CD4-positive, CD25-positive, alpha-beta regulatory T cell (primary cell): ENCODE data around the gene MAGEA8. TPM values are rescaled to one million over a fixed set of nuclear protein-coding genes. Genes with fewer than 3 reads are reported as not detected.
"Not testable (repeated sequence)": the region's sequence is repeated elsewhere in the genome, so short reads cannot be mapped to it uniquely, and the experiment has no call there.

ENCODE experiments used
- ATAC-seq, 2 donors: fragments of 150-1000 bp; cut with Tn5 transposase; one replicate each; pipeline ENCODE4 v1.10.0; 2021; ENCODE audit warnings: low read depth in 2 of 2, moderate number of reproducible peaks in 2 of 2, moderate library complexity in 1 of 2
- DNase-seq, 3 donors: peaks; one replicate each; pipeline versions ENCODE4 v3.0.0 to v3.0.0-alpha.2; 2012 to 2022; ENCODE audit warnings: mixed read lengths in 1 of 3
- H3K27ac ChIP-seq: one replicate; pipeline ENCODE4 v1.7.0; 2013; ENCODE audit warnings: mild to moderate bottlenecking, low read length; ENCODE audit not compliant: insufficient read depth, poor library complexity, severe bottlenecking
- H3K27me3 ChIP-seq: one replicate; pipeline ENCODE4 v1.7.0; 2013; ENCODE audit warnings: low read length; ENCODE audit not compliant: control insufficient read depth, insufficient read depth
- H3K36me3 ChIP-seq: one replicate; pipeline ENCODE4 v1.7.0; 2013; ENCODE audit warnings: mild to moderate bottlenecking, low read length, moderate library complexity; ENCODE audit not compliant: control insufficient read depth, insufficient read depth
- H3K4me1 ChIP-seq: 2 replicates; pipeline ENCODE4 v1.7.0; 2013; ENCODE audit warnings: mild to moderate bottlenecking, low read length; ENCODE audit not compliant: insufficient read depth, control insufficient read depth, poor library complexity, severe bottlenecking
- H3K4me3 ChIP-seq: one replicate; pipeline ENCODE4 v1.7.0; 2013; ENCODE audit warnings: low read depth, mild to moderate bottlenecking, low read length, moderate library complexity
- H3K9me3 ChIP-seq, 2 experiments: 1 replicate in 1 of 2; 2 replicates in 1 of 2; pipeline ENCODE4 v1.7.0; 2013; ENCODE audit warnings: low read length in 2 of 2, mild to moderate bottlenecking in 1 of 2, moderate library complexity in 1 of 2; ENCODE audit not compliant: control insufficient read depth in 2 of 2
- H3K27ac Mint-ChIP-seq, 3 donors: one replicate each; pipeline ENCODE4 v1.8.0; 2020 to 2022; ENCODE audit warnings: mild to moderate bottlenecking in 3 of 3, mixed read lengths in 3 of 3, moderate library complexity in 2 of 3
- H3K27me3 Mint-ChIP-seq: one replicate; pipeline ENCODE4 v1.8.0; 2022; ENCODE audit warnings: mild to moderate bottlenecking, mixed read lengths
- H3K36me3 Mint-ChIP-seq: one replicate; pipeline ENCODE4 v1.8.0; 2020; ENCODE audit warnings: mixed read lengths
- H3K4me1 Mint-ChIP-seq, 4 donors: one replicate each; pipeline ENCODE4 v1.8.0; 2020 to 2022; ENCODE audit warnings: mixed read lengths in 4 of 4, mild to moderate bottlenecking in 1 of 4
- H3K4me3 Mint-ChIP-seq, 4 donors: one replicate each; pipeline ENCODE4 v1.8.0; 2020 to 2022; ENCODE audit warnings: mild to moderate bottlenecking in 4 of 4, mixed read lengths in 4 of 4, moderate library complexity in 3 of 4
- H3K9me3 Mint-ChIP-seq, 7 donors: one replicate each; pipeline ENCODE4 v1.8.0; 2020 to 2022; ENCODE audit warnings: mixed read lengths in 7 of 7, mild to moderate bottlenecking in 3 of 7, moderate library complexity in 2 of 7
- polyA plus RNA-seq, 4 donors: library from polyadenylated mRNA; unstranded; fragments of 300-500 nt; fragmentation: Illumina TruSeq; gene quantifications; one replicate each; pipeline ENCODE4 v1.2.3, GENCODE V29; 2021
- total RNA-seq: library from RNA; stranded (reverse); gene quantifications from one replicate; pipeline ENCODE4 v1.2.3, GENCODE V29; 2022

Gene MAGEA8
- total and polyA plus RNA-seq, 5 donors from 2014 or later: not detected

DNA sequence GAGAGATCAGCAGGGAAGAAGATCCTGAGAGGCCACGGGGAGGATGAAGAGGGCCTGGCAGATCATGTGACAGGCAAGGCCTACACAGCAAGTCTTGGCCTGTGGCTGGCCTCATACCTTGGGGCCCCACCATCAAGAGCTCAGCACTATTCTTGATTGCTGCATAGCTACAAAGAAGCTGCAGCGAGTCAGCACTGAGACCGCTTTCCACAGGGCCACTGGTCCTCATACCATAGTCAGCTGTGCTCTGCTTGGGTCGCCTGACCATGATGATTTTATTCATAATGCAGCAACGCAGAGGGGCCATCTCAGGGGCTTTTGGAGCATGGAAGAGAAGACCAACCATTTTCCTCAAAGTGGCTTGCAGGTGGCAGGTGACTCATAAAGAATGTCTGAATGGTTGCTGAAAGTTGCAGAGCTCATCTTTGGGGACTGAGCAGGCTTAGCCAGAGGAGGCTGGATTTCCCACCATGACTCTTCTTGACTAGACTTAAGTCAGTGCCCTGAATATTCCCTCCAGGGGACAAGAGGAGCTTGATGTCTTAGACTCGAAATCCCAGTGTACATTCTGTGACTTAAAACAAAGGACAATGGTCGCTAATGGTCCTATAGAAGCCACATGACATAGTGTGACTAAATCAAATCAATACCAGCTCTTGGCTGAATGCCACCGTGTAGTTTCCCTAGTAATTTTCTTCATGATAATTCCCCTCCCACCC lies 46.4 kb downstream of the MAGEA8 start:
- not testable (repeated sequence) for H3K27ac Mint-ChIP-seq, H3K27ac ChIP-seq, H3K36me3 Mint-ChIP-seq, H3K36me3 ChIP-seq, H3K27me3 Mint-ChIP-seq, H3K27me3 ChIP-seq, H3K4me3 ChIP-seq, ATAC-seq, H3K9me3 ChIP-seq, H3K4me1 Mint-ChIP-seq, H3K4me3 Mint-ChIP-seq, H3K9me3 Mint-ChIP-seq, H3K4me1 ChIP-seq, DNase-seq

DNA sequence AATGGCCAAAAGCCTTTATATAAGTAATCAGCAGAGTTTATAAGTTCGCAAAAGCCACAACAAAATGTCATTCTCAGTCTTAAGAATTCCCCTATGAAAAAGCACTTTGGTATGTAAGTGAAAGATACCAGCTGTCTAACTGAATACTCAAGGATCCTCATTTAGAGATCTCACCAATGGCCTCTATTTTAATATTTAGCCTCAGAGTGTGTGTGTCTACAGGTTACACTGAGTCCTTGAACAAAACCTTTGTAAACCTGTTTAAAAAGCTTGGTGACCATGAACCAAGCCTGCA lies 46.9 kb downstream of the MAGEA8 start:
- not testable (repeated sequence) for H3K4me1 ChIP-seq, ATAC-seq, H3K36me3 Mint-ChIP-seq, H3K9me3 ChIP-seq, H3K27me3 Mint-ChIP-seq, H3K4me3 Mint-ChIP-seq, H3K9me3 Mint-ChIP-seq, H3K36me3 ChIP-seq, H3K27ac ChIP-seq, H3K4me1 Mint-ChIP-seq, H3K27me3 ChIP-seq, H3K27ac Mint-ChIP-seq, DNase-seq, H3K4me3 ChIP-seq

DNA sequence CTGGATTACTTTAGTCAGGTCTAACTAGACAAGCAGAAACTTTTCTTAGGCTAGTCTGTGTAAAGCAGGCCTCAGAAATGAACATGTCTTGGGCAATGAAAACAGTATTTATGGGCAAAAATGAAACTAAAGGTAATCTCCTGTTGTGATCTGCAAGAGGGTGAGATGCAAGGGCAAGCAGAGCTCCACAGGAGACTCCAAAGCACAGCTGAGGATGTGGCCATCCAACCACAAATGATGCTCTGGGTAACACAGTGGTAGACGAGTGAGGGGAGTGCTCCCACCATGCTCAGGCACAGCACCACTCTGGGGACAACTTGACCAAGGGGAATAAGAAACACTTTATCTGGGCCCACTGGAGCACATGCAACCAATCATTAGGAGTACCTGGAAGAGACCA lies 47.7 kb downstream of the MAGEA8 start:
- not testable (repeated sequence) for H3K27ac Mint-ChIP-seq, H3K36me3 Mint-ChIP-seq, H3K4me1 ChIP-seq, H3K9me3 Mint-ChIP-seq, H3K27me3 Mint-ChIP-seq, H3K4me3 Mint-ChIP-seq, ATAC-seq, H3K9me3 ChIP-seq, H3K27ac ChIP-seq, H3K4me3 ChIP-seq, H3K27me3 ChIP-seq, DNase-seq, H3K36me3 ChIP-seq, H3K4me1 Mint-ChIP-seq

DNA sequence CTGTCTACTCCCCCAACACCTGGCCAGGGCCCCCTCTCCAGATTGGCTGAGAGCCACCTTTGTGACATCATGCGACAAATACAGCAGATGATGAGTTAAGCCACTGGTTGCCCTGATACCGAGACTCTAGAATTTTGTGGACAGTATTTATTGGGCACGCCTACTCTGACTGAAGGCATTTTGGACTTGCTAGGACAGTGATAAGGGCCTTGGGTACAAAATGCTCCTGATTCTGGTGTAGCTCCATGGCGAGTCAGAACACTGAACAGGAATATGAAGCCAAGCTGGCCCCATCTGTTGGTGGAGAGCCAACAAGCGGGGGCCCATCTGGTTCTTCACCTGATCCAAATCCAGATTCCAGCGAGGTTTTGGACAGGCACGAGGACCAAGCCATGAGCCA lies 48.4 kb downstream of the MAGEA8 start, which contains the start of gene HSFX4:
TSS of gene HSFX4 (plus strand) at position 174 of the 400 bp plus-strand sequence. CDS start at position 246, 72 bp downstream.
- H3K27me3 ChIP-seq, ATAC-seq, H3K4me3 ChIP-seq, H3K4me1 ChIP-seq, H3K27me3 Mint-ChIP-seq, H3K36me3 ChIP-seq, H3K27ac ChIP-seq, H3K36me3 Mint-ChIP-seq, H3K4me3 Mint-ChIP-seq, H3K9me3 ChIP-seq, H3K9me3 Mint-ChIP-seq, DNase-seq, H3K27ac Mint-ChIP-seq, H3K4me1 Mint-ChIP-seq: not testable (repeated sequence)

DNA sequence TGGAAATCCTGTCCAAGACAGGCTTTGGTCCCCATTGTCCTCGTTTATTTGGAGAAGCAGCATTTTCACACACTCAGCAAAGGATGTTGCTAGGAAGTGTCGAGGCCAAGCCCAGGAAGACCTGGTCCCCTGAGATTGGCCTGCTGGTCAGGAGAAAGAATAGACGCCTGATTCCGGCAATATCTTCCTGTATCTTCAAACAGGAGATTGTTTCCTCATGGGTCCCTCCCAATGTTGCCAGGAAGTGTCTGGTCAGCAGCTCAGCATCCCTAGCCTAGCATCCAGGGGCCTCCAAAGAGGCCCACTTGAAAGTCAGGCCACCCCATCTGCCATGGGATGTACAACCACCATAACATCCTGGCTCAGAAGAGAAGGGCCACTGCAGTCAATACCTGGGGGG lies 50.4 kb downstream of the MAGEA8 start:
- H3K36me3 ChIP-seq, H3K36me3 Mint-ChIP-seq, H3K9me3 ChIP-seq, H3K4me3 Mint-ChIP-seq, H3K4me3 ChIP-seq, H3K27ac Mint-ChIP-seq, DNase-seq, ATAC-seq, H3K27me3 Mint-ChIP-seq, H3K27ac ChIP-seq, H3K4me1 ChIP-seq, H3K27me3 ChIP-seq, H3K4me1 Mint-ChIP-seq, H3K9me3 Mint-ChIP-seq: not testable (repeated sequence)

DNA sequence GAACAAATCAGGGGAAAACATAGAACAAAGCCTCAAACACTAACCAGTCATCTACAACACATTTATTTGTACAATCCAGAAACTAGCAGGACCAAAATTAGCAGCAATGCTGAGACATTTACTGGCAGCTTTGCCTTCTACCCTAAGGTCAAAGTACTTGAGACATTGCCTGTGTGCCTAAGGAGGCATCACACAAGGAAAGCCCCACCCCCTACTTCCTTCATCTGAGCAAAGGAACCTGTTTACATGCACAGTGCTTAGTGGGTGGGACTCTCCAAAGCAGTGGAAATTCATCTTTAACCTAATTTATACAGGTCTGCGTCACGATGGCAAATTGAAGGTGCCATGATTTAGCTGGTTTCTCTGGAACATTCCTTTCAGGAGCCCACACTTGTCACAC lies 51.2 kb downstream of the MAGEA8 start:
- H3K36me3 ChIP-seq, H3K9me3 ChIP-seq, H3K27ac ChIP-seq, H3K27me3 ChIP-seq, H3K36me3 Mint-ChIP-seq, H3K27me3 Mint-ChIP-seq, H3K27ac Mint-ChIP-seq, H3K9me3 Mint-ChIP-seq, H3K4me1 ChIP-seq, DNase-seq, H3K4me1 Mint-ChIP-seq, H3K4me3 Mint-ChIP-seq, H3K4me3 ChIP-seq, ATAC-seq: not testable (repeated sequence)

DNA sequence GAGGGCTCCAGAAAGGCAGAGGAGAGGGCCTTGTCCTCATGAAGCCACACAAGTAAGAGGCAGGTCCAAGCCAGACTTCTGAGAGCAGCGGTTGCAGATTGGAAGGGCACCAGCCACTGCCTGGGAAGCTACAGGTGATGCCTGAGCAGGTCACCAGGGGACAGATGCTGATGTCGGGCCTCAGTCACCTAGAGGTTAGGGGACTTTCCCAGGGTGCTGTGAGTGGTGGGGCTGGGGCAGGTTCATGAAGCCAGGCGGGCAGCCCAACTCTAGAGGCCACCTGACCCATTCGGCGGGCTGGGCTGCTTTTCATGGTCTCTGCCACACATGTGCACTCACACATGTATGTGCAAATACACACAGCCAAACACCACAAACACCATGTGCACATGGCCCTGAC lies 52.0 kb downstream of the MAGEA8 start:
- not testable (repeated sequence) for H3K9me3 Mint-ChIP-seq, DNase-seq, H3K27ac Mint-ChIP-seq, H3K4me3 Mint-ChIP-seq, H3K36me3 Mint-ChIP-seq, H3K27me3 ChIP-seq, H3K9me3 ChIP-seq, H3K4me1 Mint-ChIP-seq, H3K27ac ChIP-seq, H3K36me3 ChIP-seq, H3K4me1 ChIP-seq, ATAC-seq, H3K4me3 ChIP-seq, H3K27me3 Mint-ChIP-seq

DNA sequence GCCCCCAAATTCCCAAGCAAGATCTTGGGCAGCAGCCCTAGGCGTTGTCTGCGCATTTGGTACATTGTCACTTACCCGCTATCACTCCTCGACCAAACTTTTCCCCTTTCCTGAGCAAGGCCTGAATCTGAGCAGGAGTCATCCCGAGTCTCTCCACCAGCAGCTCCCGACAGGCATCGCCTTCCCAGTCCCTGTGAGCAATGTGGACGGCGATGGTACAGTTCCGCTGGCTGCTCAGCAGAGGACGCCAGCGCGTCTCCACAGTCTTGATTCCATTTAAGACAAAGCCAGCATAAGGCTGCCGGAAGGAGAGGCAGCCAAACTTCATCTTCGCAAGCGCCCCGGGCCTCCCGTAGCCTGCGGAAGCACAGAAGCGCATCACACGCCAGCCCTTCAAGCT lies 52.6 kb downstream of the MAGEA8 start:
- H3K27ac ChIP-seq, H3K36me3 Mint-ChIP-seq, ATAC-seq, H3K27ac Mint-ChIP-seq, H3K4me1 Mint-ChIP-seq, H3K9me3 ChIP-seq, H3K4me1 ChIP-seq, H3K36me3 ChIP-seq, H3K4me3 ChIP-seq, H3K4me3 Mint-ChIP-seq, H3K27me3 Mint-ChIP-seq, H3K9me3 Mint-ChIP-seq, DNase-seq, H3K27me3 ChIP-seq: not testable (repeated sequence)
